Measurements from ENCODE around the gene FGD6.
"Not testable (repeated sequence)": the region's sequence is repeated elsewhere in the genome, so short reads cannot be mapped to it uniquely, and the experiment has no call there.

FGD6 gene

GRCh38 chr12:95173392-95174251, 43.6 kb downstream of the FGD6 start:
- no peak for DNase-seq

GRCh38 chr12:95169368-95169767, 47.9 kb downstream of the FGD6 start:
- no peak for DNase-seq

GRCh38 chr12:95168746-95169145, 48.5 kb downstream of the FGD6 start:
- no peak for DNase-seq

GRCh38 chr12:95164656-95165055, 52.6 kb downstream of the FGD6 start:
- DNase-seq, result no peak

- no peak for DNase-seq
Measured at GRCh38 chr12:95158919-95159318, 58.3 kb downstream of the FGD6 start.

- no peak for DNase-seq
Measured at GRCh38 chr12:95151821-95152220, 65.4 kb downstream of the FGD6 start.

GRCh38 chr12:95151406-95151805, 65.9 kb downstream of the FGD6 start:
- no peak for DNase-seq

- DNase-seq, result no peak
Measured at GRCh38 chr12:95150501-95150900, 66.8 kb downstream of the FGD6 start.

- DNase-seq, result no peak
Measured at GRCh38 chr12:95147866-95148265, 69.4 kb downstream of the FGD6 start.

GRCh38 chr12:95146769-95147168, 70.5 kb downstream of the FGD6 start:
- no peak for DNase-seq

- no peak for DNase-seq
Measured at GRCh38 chr12:95143621-95144205, 73.6 kb downstream of the FGD6 start.

- DNase-seq, result no peak
Measured at GRCh38 chr12:95142431-95143151, 74.7 kb downstream of the FGD6 start.

- no peak for DNase-seq
Measured at GRCh38 chr12:95141310-95141709, 76.0 kb downstream of the FGD6 start.

GRCh38 chr12:95138031-95138430, 79.2 kb downstream of the FGD6 start:
- not testable (repeated sequence) for DNase-seq

GRCh38 chr12:95136598-95136997, 80.7 kb downstream of the FGD6 start:
- no peak for DNase-seq

- no peak for DNase-seq
Measured at GRCh38 chr12:95134085-95134484, 83.2 kb downstream of the FGD6 start.

GRCh38 chr12:95131589-95132340, 85.5 kb downstream of the FGD6 start:
- no peak for DNase-seq

- no peak for DNase-seq
Measured at GRCh38 chr12:95130096-95130495, 87.2 kb downstream of the FGD6 start.

- no peak for DNase-seq
Measured at GRCh38 chr12:95129115-95129514, 88.2 kb downstream of the FGD6 start.

GRCh38 chr12:95126736-95127135, 90.5 kb downstream of the FGD6 start:
- DNase-seq, result no peak

- DNase-seq, result no peak
Measured at GRCh38 chr12:95126076-95126475, 91.2 kb downstream of the FGD6 start.

- DNase-seq, result no peak
Measured at GRCh38 chr12:95124106-95124505, 93.2 kb downstream of the FGD6 start.

- no peak for DNase-seq
Measured at GRCh38 chr12:95118788-95119179, 98.5 kb downstream of the FGD6 start.
